Measurements from ENCODE around the gene IRAG1.

Gene IRAG1

GRCh38 chr11:10666556-10667520 lies 26.7 kb downstream of the IRAG1 start:
- no peak for DNase-seq (ENCODE audit: low read depth)

DNA sequence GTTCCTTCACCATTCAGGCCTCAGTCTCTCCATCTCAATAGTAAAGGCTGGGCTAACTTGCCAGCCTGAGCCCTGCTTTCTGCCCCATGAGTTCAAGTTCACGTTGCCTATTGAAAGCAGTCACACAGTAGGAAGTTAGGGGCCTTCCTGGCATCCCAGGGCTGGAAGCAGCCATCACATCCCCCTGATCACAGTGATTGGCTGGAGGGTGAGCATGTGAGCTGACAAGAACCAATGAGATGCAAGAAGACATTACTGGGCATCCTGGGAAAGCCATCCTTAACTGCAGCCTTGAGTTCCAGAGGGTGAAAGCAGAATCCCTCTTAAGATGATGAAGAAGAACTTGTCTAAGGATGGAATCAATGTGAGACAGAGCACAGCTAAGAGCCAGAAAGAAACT lies 29.1 kb downstream of the IRAG1 start:
- DNase-seq (ENCODE audit: low read depth) = no peak

DNA sequence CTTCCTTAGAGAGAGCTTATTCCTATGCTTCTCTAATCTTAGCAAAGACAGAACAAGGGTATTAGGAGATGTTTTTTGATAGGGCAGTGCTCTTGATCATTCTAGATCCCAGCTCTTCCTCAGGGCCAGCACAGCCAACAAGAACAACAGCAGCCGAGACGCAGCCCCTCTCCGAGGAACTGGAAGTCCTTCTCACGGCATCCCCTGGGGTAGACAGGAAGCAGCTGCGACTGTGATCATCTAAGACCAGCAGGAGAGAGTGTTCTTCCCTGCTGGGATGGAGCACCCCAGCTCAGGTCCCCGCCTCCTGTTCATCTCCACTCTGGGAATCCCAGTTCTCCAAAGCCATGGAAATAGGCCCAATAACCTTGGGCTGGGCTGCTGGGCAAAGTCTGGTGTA lies 29.6 kb downstream of the IRAG1 start:
- no peak for DNase-seq (ENCODE audit: low read depth)

- DNase-seq (ENCODE audit: low read depth) = no peak
These were observed 30.2 kb downstream of the IRAG1 start for GRCh38 chr11:10663365-10663764.

- no peak for DNase-seq (ENCODE audit: low read depth)
These were observed 33.2 kb downstream of the IRAG1 start for GRCh38 chr11:10660323-10660722.

DNA sequence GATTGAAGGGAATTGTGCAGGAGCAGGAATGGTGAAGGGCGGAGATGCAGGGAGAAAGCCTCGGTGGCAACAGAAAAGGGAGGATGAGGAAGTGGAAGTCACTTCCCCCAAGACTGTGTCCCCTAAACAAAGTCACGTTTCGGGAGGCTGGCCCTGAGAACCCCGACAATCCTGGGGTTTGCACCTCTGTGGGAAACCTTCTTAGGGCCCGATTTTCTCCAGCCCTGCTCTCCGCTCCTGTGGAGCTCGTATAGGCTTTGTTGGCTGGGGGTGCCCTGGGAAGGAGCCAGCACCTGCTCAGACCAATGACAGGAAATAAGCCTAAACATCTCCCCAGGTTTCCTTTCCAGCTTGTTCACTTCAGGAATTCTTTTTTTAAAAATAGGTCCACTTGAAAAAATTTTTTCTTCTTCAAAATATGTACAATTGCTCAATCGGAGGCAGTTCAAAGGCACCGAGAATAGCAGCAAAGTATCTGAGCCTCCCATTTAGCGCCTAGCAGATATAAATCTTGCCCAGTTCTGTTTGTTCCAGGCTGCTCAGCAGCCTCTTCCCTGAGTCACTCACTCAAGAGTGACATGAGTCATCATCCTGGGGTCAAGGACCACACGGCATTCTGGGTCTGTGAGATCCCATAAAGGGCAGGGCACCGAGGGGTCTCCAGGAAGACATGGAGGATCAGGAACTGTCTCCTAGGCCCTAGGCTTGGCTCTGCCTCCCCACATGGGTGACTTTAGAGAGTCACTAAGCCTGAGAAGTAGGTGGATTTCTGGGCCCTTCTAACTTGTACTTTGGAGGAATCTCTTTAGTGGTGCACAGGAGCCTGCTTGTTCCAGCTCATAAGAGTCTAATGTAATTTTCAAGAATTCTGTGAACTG lies 34.0 kb downstream of the IRAG1 start:
- DNase-seq (ENCODE audit: low read depth) = no peak

DNA sequence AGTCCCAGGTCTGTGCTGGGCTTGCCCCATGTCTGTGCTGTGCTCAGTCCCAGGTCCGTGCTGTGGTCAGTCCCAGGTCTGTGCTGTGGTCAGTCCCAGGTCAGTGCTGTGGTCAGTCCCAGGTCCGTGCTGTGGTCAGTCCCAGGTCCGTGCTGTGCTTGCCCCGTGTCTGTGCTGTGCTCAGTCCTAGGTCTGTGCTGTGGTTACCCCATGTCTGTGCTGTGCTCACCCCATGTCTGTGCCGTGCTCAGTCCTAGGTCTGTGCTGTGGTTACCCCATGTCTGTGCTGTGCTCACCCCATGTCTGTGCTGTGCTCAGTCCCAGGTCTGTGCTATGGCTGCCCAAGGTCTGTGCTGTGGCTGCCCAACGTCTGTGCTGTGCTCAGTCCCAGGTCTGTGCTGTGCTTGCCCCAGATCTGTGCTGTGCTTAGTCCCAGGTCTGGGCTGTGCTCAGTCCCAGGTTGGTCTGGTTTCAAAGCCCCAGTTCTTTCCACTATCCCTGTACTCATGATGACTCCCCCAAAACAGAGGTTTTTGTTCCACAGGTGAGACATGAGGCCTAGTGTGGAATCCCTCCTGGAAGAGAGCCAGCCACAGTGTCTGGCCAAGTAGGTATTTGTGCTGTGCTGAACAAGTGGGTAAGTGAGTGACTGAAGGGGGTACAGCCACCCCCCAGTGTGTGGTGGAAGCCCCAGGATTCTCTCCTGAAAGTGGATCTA lies 34.8 kb downstream of the IRAG1 start:
- DNase-seq (ENCODE audit: low read depth) = no peak

- no peak for DNase-seq (ENCODE audit: low read depth)
These were observed 36.0 kb downstream of the IRAG1 start for GRCh38 chr11:10657308-10658271.

GRCh38 chr11:10655943-10656576 lies 37.5 kb downstream of the IRAG1 start:
- no peak for DNase-seq (ENCODE audit: low read depth)

- no peak for DNase-seq (ENCODE audit: low read depth)
These were observed 38.3 kb downstream of the IRAG1 start for GRCh38 chr11:10655227-10655626.

- DNase-seq (ENCODE audit: low read depth) = no peak
These were observed 38.8 kb downstream of the IRAG1 start for GRCh38 chr11:10654811-10655150.

GRCh38 chr11:10653946-10654810 lies 39.4 kb downstream of the IRAG1 start:
- no peak for DNase-seq (ENCODE audit: low read depth)

DNA sequence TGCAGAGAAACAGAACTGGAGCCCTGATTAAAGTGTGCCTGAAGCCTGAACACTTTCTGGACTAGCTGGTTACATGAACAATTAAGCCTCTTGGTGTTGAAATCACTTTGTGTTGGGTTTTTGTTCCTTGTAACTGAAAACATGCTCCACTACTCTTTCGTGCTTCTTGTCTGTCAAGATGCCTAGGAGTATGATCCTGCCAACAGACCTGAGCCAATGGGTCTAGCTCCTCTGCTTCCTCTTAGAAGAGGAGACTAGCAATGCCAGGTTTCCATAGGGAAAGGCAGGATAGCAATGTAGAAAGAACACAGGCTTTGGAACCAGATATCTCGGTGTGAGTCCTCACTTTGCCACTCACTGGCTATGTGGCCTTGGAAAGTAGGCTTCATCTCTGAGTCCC lies 40.3 kb downstream of the IRAG1 start:
- no peak for DNase-seq (ENCODE audit: low read depth)

GRCh38 chr11:10651656-10652361 lies 41.7 kb downstream of the IRAG1 start:
- DNase-seq (ENCODE audit: low read depth) = no peak

- DNase-seq (ENCODE audit: low read depth) = no peak
These were observed 42.9 kb downstream of the IRAG1 start for GRCh38 chr11:10650630-10651029.

DNA sequence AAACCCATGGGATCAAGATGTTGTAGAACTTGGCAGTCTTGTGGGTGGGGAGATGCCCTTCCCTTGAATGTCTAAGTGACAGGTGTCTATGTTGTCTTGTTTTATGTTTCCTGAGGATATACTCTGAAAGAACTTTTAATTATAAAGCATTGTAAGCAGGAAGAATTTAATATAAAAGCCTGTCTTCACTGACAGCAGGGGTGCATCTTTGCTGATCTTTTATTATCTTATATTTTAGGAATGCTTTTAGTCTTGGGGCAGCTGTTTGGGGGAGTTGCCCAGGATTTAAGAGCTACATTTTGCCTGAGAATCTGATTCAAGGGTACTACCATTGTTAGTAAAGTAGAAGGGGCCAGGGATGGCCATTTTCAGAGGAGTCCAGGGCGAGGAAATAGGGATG lies 43.4 kb downstream of the IRAG1 start:
- DNase-seq (ENCODE audit: low read depth) = no peak

GRCh38 chr11:10648871-10649270 lies 44.7 kb downstream of the IRAG1 start:
- no peak for DNase-seq (ENCODE audit: low read depth)

GRCh38 chr11:10646681-10647355 lies 46.7 kb downstream of the IRAG1 start:
- DNase-seq (ENCODE audit: low read depth) = no peak
